ENCODE data around the gene SPPL2C. TPM values are rescaled to one million over a fixed set of nuclear protein-coding genes. Genes with fewer than 3 reads are reported as not detected.

The SPPL2C gene
- total RNA-seq, 1 experiment from 2014 or later: not detected

GRCh38 chr17:45851873-45852272 lies 7.2 kb downstream of the SPPL2C start:
- H3K27ac Mint-ChIP-seq: no peak overlapping the region
- no peak for TF ChIP-seq ZBTB43 (CRISPR knock-in tag; IDR thresholded peaks at IDR 0.05)
- TF ChIP-seq ZNF138 (CRISPR knock-in tag; conservative IDR thresholded peaks at IDR 0.05): no peak
- TF ChIP-seq HMGA2 (CRISPR knock-in tag; IDR thresholded peaks at IDR 0.05): no peak
- no peak for TF ChIP-seq MLX (CRISPR knock-in tag; IDR thresholded peaks at IDR 0.05)
- TF ChIP-seq ZNF671 (CRISPR knock-in tag; IDR thresholded peaks at IDR 0.05): no peak
- no peaks in the 10 kb centered on the region for H3K36me3 Mint-ChIP-seq
- no peak for DNase-seq (ENCODE audit: low spot score)
- no peak for ATAC-seq
- ChIA-PET CTCF (interaction anchor here (0.6 to 2.8 kb wide), 30 partner anchors 8 to 716 kb away, joined by 3 to 23 read pairs (median 5); partner anchors contain the start of genes ACBD4, CRHR1 and SPPL2C), POLR2A (no interaction called here)
- H3K4me3 Mint-ChIP-seq: no peak overlapping the region
- H3K9me3 Mint-ChIP-seq: peaks cover 6% of the 10 kb centered on the region
- peaks cover 5% of the 10 kb centered on the region for H3K27me3 Mint-ChIP-seq (ENCODE audit: low read depth)
- H3K4me1 Mint-ChIP-seq: no peaks in the 10 kb centered on the region

GRCh38 chr17:45852535-45853297 lies 8.0 kb downstream of the SPPL2C start:
- no peaks in the 10 kb centered on the region for H3K4me1 Mint-ChIP-seq
- ATAC-seq: peak; percentile 65
- ChIA-PET CTCF (interaction anchor here (0.6 to 2.8 kb wide), 29 partner anchors 8 to 717 kb away, joined by 3 to 23 read pairs (median 5); partner anchors contain the start of genes ACBD4, CRHR1 and SPPL2C), POLR2A (no interaction called here)
- H3K4me3 Mint-ChIP-seq: no peak overlapping the region
- peaks cover 5% of the 10 kb centered on the region for H3K27me3 Mint-ChIP-seq (ENCODE audit: low read depth)
- peak; percentile 76 for DNase-seq (ENCODE audit: low spot score)
- H3K36me3 Mint-ChIP-seq: no peaks in the 10 kb centered on the region
- no peak for TF ChIP-seq TCF7 (CRISPR knock-in tag; IDR thresholded peaks at IDR 0.05; ENCODE audit: low read depth)
- peak; percentile 89 for TF ChIP-seq CTCF (IDR thresholded peaks at IDR 0.05)
- no peak overlapping the region for H3K27ac Mint-ChIP-seq
- H3K9me3 Mint-ChIP-seq: peaks cover 6% of the 10 kb centered on the region

- Mint-ChIP-seq H3K27me3 (ENCODE audit: low read depth) (peaks cover 5% of the 10 kb centered on the region), H3K4me3 (no peak overlapping the region), H3K27ac (no peak overlapping the region), H3K36me3 (no peaks in the 10 kb centered on the region), H3K4me1 (no peaks in the 10 kb centered on the region), H3K9me3 (peaks cover 6% of the 10 kb centered on the region)
- ChIA-PET CTCF (interaction anchor here (0.8 to 1.8 kb wide), 4 partner anchors 117 to 218 kb away, joined by 4 to 9 read pairs (median 4); no protein-coding TSS in a partner anchor), POLR2A (no interaction called here)
- DNase-seq (ENCODE audit: low spot score) (no peak), ATAC-seq (no peak)
- TF ChIP-seq ZBTB43 (CRISPR knock-in tag; IDR thresholded peaks at IDR 0.05): no peak
- TF ChIP-seq IRF2 (CRISPR knock-in tag; IDR thresholded peaks at IDR 0.05; ENCODE audit: borderline replicate concordance, low read depth): no peak
- TF ChIP-seq E2F4 (CRISPR knock-in tag; IDR thresholded peaks at IDR 0.05; ENCODE audit: borderline replicate concordance, low read depth): no peak
- no peak for TF ChIP-seq RELA (CRISPR knock-in tag; IDR thresholded peaks at IDR 0.05; ENCODE audit: borderline replicate concordance)
- no peak for TF ChIP-seq MLX (CRISPR knock-in tag; IDR thresholded peaks at IDR 0.05)
- no peak for TF ChIP-seq NR2C2 (CRISPR knock-in tag; IDR thresholded peaks at IDR 0.05)
- TF ChIP-seq FOXJ3 (CRISPR knock-in tag; IDR thresholded peaks at IDR 0.05; ENCODE audit: borderline replicate concordance): no peak
Observed at GRCh38 chr17:45854209-45854608, 9.5 kb downstream of the SPPL2C start.
